Mesenchymal stem cell (in vitro differentiated cells and primary cell): ENCODE measurements around the gene SPRR5.

Experiments
- DNase-seq: peaks from one replicate; pipeline ENCODE4 v3.0.0-alpha.2; 2013
- H2AFZ ChIP-seq: one replicate; pipeline ENCODE4 v1.6.1; 2013; ENCODE audit warnings: low read depth, mild to moderate bottlenecking, control low read depth, inconsistent platforms, low read length, moderate library complexity
- H2AK5ac ChIP-seq: 2 replicates; pipeline ENCODE4 v1.6.1; 2013; ENCODE audit warnings: low read length, moderate library complexity, mild to moderate bottlenecking, inconsistent platforms; ENCODE audit not compliant: severe bottlenecking
- H2BK120ac ChIP-seq: one replicate; pipeline ENCODE4 v1.6.1; 2013; ENCODE audit warnings: low read depth, mild to moderate bottlenecking, inconsistent platforms, low read length, moderate library complexity
- H2BK12ac ChIP-seq, 2 experiments: one replicate each; pipeline ENCODE4 v1.6.1; 2013; ENCODE audit warnings: inconsistent platforms in 2 of 2, low read length in 2 of 2, mild to moderate bottlenecking in 2 of 2, moderate library complexity in 2 of 2, control low read depth in 1 of 2
- H2BK15ac ChIP-seq: one replicate; pipeline ENCODE4 v1.6.1; 2013; ENCODE audit warnings: mild to moderate bottlenecking, low read depth, inconsistent platforms; ENCODE audit not compliant: poor library complexity, severe bottlenecking
- H2BK5ac ChIP-seq: 2 replicates; pipeline ENCODE4 v1.6.1; 2013; ENCODE audit warnings: low read depth, mild to moderate bottlenecking, low read length, control low read depth, inconsistent platforms; ENCODE audit not compliant: poor library complexity, severe bottlenecking
- H3K14ac ChIP-seq, 2 experiments: one replicate each; pipeline ENCODE4 v1.6.1; 2013; ENCODE audit warnings: inconsistent platforms in 2 of 2, low read length in 2 of 2, control low read depth in 1 of 2, mild to moderate bottlenecking in 1 of 2, moderate library complexity in 1 of 2
- H3K18ac ChIP-seq, 2 experiments: one replicate each; pipeline ENCODE4 v1.6.1; 2013; ENCODE audit warnings: inconsistent platforms in 2 of 2, low read length in 2 of 2, control low read depth in 1 of 2, low read depth in 1 of 2, mild to moderate bottlenecking in 1 of 2
- H3K23ac ChIP-seq, 2 experiments: one replicate each; pipeline ENCODE4 v1.6.1; 2013; ENCODE audit warnings: inconsistent platforms in 2 of 2, low read length in 2 of 2, mild to moderate bottlenecking in 2 of 2, moderate library complexity in 2 of 2, control low read depth in 1 of 2
- H3K27ac ChIP-seq: 2 replicates; pipeline ENCODE4 v1.5.1; 2013; ENCODE audit warnings: mild to moderate bottlenecking, moderate library complexity, low read length, control low read depth, inconsistent platforms; ENCODE audit not compliant: poor library complexity, severe bottlenecking
- H3K27me3 ChIP-seq, 2 experiments: 2 replicates each; pipeline versions ENCODE4 v1.6.1 to v1.7.0; 2013; ENCODE audit warnings: low read length in 2 of 2, mild to moderate bottlenecking in 2 of 2, moderate library complexity in 2 of 2, control low read depth in 1 of 2, inconsistent platforms in 1 of 2; ENCODE audit not compliant: control insufficient read depth in 1 of 2, insufficient read depth in 1 of 2
- H3K36me3 ChIP-seq, 2 experiments: 2 replicates each; pipeline versions ENCODE4 v1.6.1 to v1.7.0; 2013; ENCODE audit warnings: low read length in 2 of 2, control low read depth in 1 of 2, inconsistent platforms in 1 of 2, low read depth in 1 of 2, mild to moderate bottlenecking in 1 of 2; ENCODE audit not compliant: insufficient read depth in 2 of 2, control insufficient read depth in 1 of 2
- H3K4ac ChIP-seq, 2 experiments: one replicate each; pipeline ENCODE4 v1.6.1; 2013; ENCODE audit warnings: inconsistent platforms in 2 of 2, low read length in 2 of 2, mild to moderate bottlenecking in 2 of 2, moderate library complexity in 2 of 2, control low read depth in 1 of 2, low read depth in 1 of 2
- H3K4me1 ChIP-seq: 2 replicates; pipeline ENCODE4 v1.6.1; 2013; ENCODE audit warnings: low read depth, low read length, control low read depth; ENCODE audit not compliant: control insufficient read depth, insufficient read depth
- H3K4me2 ChIP-seq: 2 replicates; pipeline ENCODE4 v1.6.1; 2013; ENCODE audit warnings: low read length, mild to moderate bottlenecking, inconsistent platforms; ENCODE audit not compliant: poor library complexity, severe bottlenecking
- H3K4me3 ChIP-seq, 2 experiments: 2 replicates each; pipeline versions ENCODE4 v1.5.1 to v1.7.0; 2013; ENCODE audit warnings: low read length in 2 of 2, mild to moderate bottlenecking in 2 of 2, control low read depth in 1 of 2, low read depth in 1 of 2; ENCODE audit not compliant: insufficient read depth in 1 of 2
- H3K79me1 ChIP-seq: replicated peaks from 2 replicates; pipeline ENCODE4 v1.6.1; 2013; ENCODE audit warnings: mild to moderate bottlenecking, control low read depth, low read length, inconsistent platforms; ENCODE audit not compliant: poor library complexity, severe bottlenecking
- H3K9ac ChIP-seq: 2 replicates; pipeline ENCODE4 v1.7.0; 2013; ENCODE audit warnings: mild to moderate bottlenecking, low read length, moderate library complexity
- H3K9me3 ChIP-seq: 2 replicates; pipeline ENCODE4 v1.7.0; 2013; ENCODE audit warnings: mild to moderate bottlenecking, low read length; ENCODE audit not compliant: control insufficient read depth
- H4K8ac ChIP-seq: one replicate; pipeline ENCODE4 v1.6.1; 2013; ENCODE audit warnings: inconsistent platforms, mild to moderate bottlenecking, low read length, moderate library complexity
- H4K91ac ChIP-seq: one replicate; pipeline ENCODE4 v1.6.1; 2013; ENCODE audit warnings: mild to moderate bottlenecking, low read length, inconsistent platforms
- WGBS: methylation state at CpG from one replicate; pipeline ENCODE4 v1.1.7; 2013; ENCODE audit warnings: mixed read lengths; 5-methylcytosine and 5-hydroxymethylcytosine counted together

The SPRR5 gene

GRCh38 chr1:152902636-152903035 is 44.4 kb upstream of the SPRR5 start:
- Histone ChIP-seq H2AK5ac (no peak overlapping the region), H3K23ac (no peak overlapping the region), H3K36me3 (no peaks in the 10 kb centered on the region), H3K27ac (no peak overlapping the region), H2BK5ac (no peak overlapping the region), H2BK120ac (no peak overlapping the region), H3K79me1 (no peaks in the 10 kb centered on the region), H3K27me3 (no peaks in the 10 kb centered on the region), H3K4me3 (no peak overlapping the region), H4K91ac (no peak overlapping the region), H2BK12ac (no peak overlapping the region), H3K9me3 (no peaks in the 10 kb centered on the region), H3K4ac (no peak overlapping the region), H2AFZ (no peak overlapping the region), H3K4me2 (no peak overlapping the region), H3K4me1 (no peaks in the 10 kb centered on the region), H3K9ac (no peak overlapping the region), H4K8ac (no peak overlapping the region), H3K14ac (no peak overlapping the region), H2BK15ac (no peak overlapping the region), H3K18ac (no peak overlapping the region)
- WGBS, result 27% methylated on average over 3 of the region's 4 CpGs
- no peak for DNase-seq

- Histone ChIP-seq H3K4me3 (no peak overlapping the region), H3K27ac (no peak overlapping the region), H3K4me2 (no peak overlapping the region), H2BK15ac (no peak overlapping the region), H4K8ac (no peak overlapping the region), H3K18ac (no peak overlapping the region), H2BK12ac (no peak overlapping the region), H2AK5ac (no peak overlapping the region), H3K9ac (peak overlapping the region; percentile 41), H3K9me3 (no peaks in the 10 kb centered on the region), H2AFZ (no peak overlapping the region), H3K14ac (no peak overlapping the region), H4K91ac (no peak overlapping the region), H2BK5ac (no peak overlapping the region), H3K36me3 (no peaks in the 10 kb centered on the region), H2BK120ac (no peak overlapping the region), H3K4ac (no peak overlapping the region), H3K4me1 (no peaks in the 10 kb centered on the region), H3K27me3 (peaks cover 0 to under 1% of the 10 kb centered on the region in 2 experiments), H3K23ac (no peak overlapping the region), H3K79me1 (no peaks in the 10 kb centered on the region)
- no peak for DNase-seq
- 40% methylated on average over 2 of the region's 7 CpGs for WGBS
These were observed 42.1 kb upstream of the SPRR5 start for GRCh38 chr1:152904688-152905440.

GRCh38 chr1:152906023-152906565 is 40.9 kb upstream of the SPRR5 start:
- no peak overlapping the region for H2AFZ ChIP-seq
- H3K79me1 ChIP-seq, result no peaks in the 10 kb centered on the region
- H3K27me3 ChIP-seq, result peaks cover 0 to 11% of the 10 kb centered on the region in 2 experiments
- no peak overlapping the region for H2BK15ac ChIP-seq
- no peak overlapping the region for H3K18ac ChIP-seq
- H3K4me1 ChIP-seq, result no peaks in the 10 kb centered on the region
- H3K14ac ChIP-seq, result no peak overlapping the region
- no peak overlapping the region for H3K4me2 ChIP-seq
- H4K91ac ChIP-seq, result no peak overlapping the region
- H3K27ac ChIP-seq, result no peak overlapping the region
- no peaks in the 10 kb centered on the region for H3K9me3 ChIP-seq
- peak overlapping the region in 1 of 2 experiments; percentile 57 for H3K4me3 ChIP-seq
- H3K4ac ChIP-seq, result no peak overlapping the region
- no peak overlapping the region for H2BK120ac ChIP-seq
- H3K9ac ChIP-seq, result peak overlapping the region; percentile 69
- DNase-seq, result no peak
- H2AK5ac ChIP-seq, result no peak overlapping the region
- no peak overlapping the region for H2BK5ac ChIP-seq
- H4K8ac ChIP-seq, result no peak overlapping the region
- no peak overlapping the region for H3K23ac ChIP-seq
- peaks cover 0 to 1% of the 10 kb centered on the region in 2 experiments for H3K36me3 ChIP-seq
- WGBS, result 46% methylated on average over 5 of the region's 5 CpGs
- H2BK12ac ChIP-seq, result no peak overlapping the region

- no peak within 1 kb of the TSS for H3K23ac ChIP-seq
- no peak within 1 kb of the TSS for H3K18ac ChIP-seq
- no peak within 1 kb of the TSS for H2BK12ac ChIP-seq
- no peak within 1 kb of the TSS for H3K27ac ChIP-seq
- no peak within 1 kb of the TSS for H3K14ac ChIP-seq
- no peaks in the 10 kb centered on the region for H3K79me1 ChIP-seq
- H3K4me1 ChIP-seq, result no peaks in the 10 kb centered on the region
- H4K91ac ChIP-seq, result no peak within 1 kb of the TSS
- no peak within 1 kb of the TSS for H2BK5ac ChIP-seq
- peaks cover 0 to 16% of the 10 kb centered on the region in 2 experiments for H3K27me3 ChIP-seq
- no peak within 1 kb of the TSS for H2BK120ac ChIP-seq
- H3K9ac ChIP-seq, result no peak within 1 kb of the TSS
- H3K4me2 ChIP-seq, result no peak within 1 kb of the TSS
- WGBS, result 38% methylated on average over 3 of the region's 4 CpGs
- H3K36me3 ChIP-seq, result peaks cover 0 to 3% of the 10 kb centered on the region in 2 experiments
- no peak within 1 kb of the TSS for H4K8ac ChIP-seq
- DNase-seq, result no peak
- no peak within 1 kb of the TSS for H2AK5ac ChIP-seq
- H3K4me3 ChIP-seq, result no peak within 1 kb of the TSS
- no peaks in the 10 kb centered on the region for H3K9me3 ChIP-seq
- H2AFZ ChIP-seq, result no peak within 1 kb of the TSS
- H2BK15ac ChIP-seq, result no peak within 1 kb of the TSS
- no peak within 1 kb of the TSS for H3K4ac ChIP-seq
These were observed 39.1 kb upstream of the SPRR5 start, which contains the start of gene IVL for GRCh38 chr1:152907686-152908601. IVL (plus strand) TSS chr1:152908546; CDS start chr1:152909798, 1,252 bp downstream.
